A549 (cell line): ENCODE data around the gene SORCS2.

Source experiments
- CTCF ChIP-seq: fragments of >200 bp; sonication (Bioruptor Twin); formaldehyde crosslinking; IDR thresholded peaks from 3 replicates; pipeline ENCODE4 v1.5.1; 2016
- HOXA7 ChIP-seq: fragments of 250-450 bp; sonication (Bioruptor Pico); IDR thresholded peaks from 2 replicates; pipeline ENCODE4 v1.5.0; 2020; ENCODE audit warnings: mild to moderate bottlenecking, moderate library complexity
- JUNB ChIP-seq: fragments of >200 bp; sonication (Bioruptor Twin); formaldehyde crosslinking; IDR thresholded peaks from 2 replicates; pipeline ENCODE4 v1.6.1; 2016
- KDM5A ChIP-seq: fragments of 200-600 bp; sonication (generic); IDR thresholded peaks from 2 replicates; pipeline ENCODE4 v1.6.1; 2016; ENCODE audit warnings: antibody characterized with exemption, mild to moderate bottlenecking
- POLR2A ChIP-seq: IDR thresholded peaks from 2 replicates; pipeline ENCODE4 v1.6.1; 2012; ENCODE audit warnings: mild to moderate bottlenecking, low read length
- POLR2AphosphoS2 ChIP-seq: conservative IDR thresholded peaks from 2 replicates; pipeline ENCODE4 v1.6.1; 2012; ENCODE audit warnings: low read length, improper control_type of control experiment, inconsistent platforms
- SREBF2 ChIP-seq: fragments of 450-650 bp; IDR thresholded peaks from 2 replicates; pipeline ENCODE4 v1.6.1; 2014; ENCODE audit warnings: mild to moderate bottlenecking, moderate library complexity

GRCh38 chr4:7155590-7156071 is 36.7 kb upstream of the SORCS2 start:
- TF ChIP-seq SREBF2 (no peak), KDM5A (no peak), CTCF (no peak), POLR2A (no peak), POLR2AphosphoS2 (no peak), HOXA7 (CRISPR knock-in tag) (no peak), JUNB (no peak)
